Subcutaneous adipose tissue (tissue), 4 donors: ENCODE results near the gene CAPN5. TPM values are rescaled to one million over a fixed set of nuclear protein-coding genes. Genes with fewer than 3 reads are reported as not detected.

ENCODE experiments used
- total RNA-seq, 4 donors: library from RNA; depleted of rRNA; stranded (reverse); fragments of >200 nt; gene quantifications; one replicate each; pipeline ENCODE4 v1.1.0, GENCODE V29; 2016
- TF ChIP-seq, protein P1 (sequence below): fragments of 450-650 bp; IDR thresholded peaks from one replicate; pipeline ENCODE4 v1.5.1; 2016; ENCODE audit warnings: low read depth, mild to moderate bottlenecking, control low read depth, antibody characterized with exemption, moderate library complexity

Gene CAPN5
- total RNA-seq, 4 donors from 2014 or later: 2.4 to 10.5 (median 3.3) TPM

DNA sequence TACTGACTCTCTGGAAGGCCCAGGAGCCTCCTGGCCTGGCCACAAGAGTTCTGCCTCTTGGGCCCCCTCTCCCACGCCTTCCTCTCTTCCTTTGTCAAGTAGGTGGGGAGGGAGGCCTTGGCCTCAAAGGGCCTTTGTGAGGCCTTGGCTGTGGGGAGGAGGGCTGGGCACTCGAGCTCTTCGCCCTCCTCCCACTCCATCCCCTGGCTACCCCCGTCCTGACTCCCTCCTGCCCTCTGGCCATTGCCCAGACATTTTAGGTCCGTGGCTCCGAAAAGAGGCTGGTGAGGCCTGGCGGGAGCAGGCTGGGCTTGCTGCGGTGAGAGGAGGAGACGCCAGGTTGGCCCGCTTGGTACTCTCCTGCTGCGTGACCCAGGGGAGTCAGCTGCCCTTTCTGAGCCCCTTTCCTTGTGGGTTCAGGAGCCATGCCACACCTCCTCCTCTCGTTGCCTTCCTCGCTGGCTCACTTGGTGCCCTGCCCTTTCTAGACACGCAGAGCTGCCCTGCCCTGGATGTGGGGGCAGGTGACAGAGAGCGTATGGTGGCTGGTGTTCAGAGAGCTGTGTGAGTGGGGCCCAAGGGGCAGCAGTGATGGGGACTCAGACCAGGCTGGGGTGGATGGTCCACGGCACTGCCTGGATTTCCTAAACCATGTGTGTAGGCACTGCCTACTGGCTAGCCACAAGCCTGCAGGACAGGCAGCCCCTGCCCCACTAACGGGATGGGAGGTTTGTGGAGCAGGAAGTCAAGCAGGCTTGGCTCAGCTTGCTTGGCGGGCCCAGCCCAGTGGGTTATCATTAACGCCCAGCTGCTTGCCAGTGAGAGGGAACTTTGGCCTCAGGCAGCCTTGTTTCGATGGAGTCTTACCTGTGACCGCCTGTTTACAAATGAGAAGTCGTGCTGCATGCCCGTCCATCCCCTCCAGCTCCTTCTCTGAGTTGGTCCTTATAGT lies 20.0 kb downstream of the CAPN5 start:
- TF ChIP-seq, protein P1, sequence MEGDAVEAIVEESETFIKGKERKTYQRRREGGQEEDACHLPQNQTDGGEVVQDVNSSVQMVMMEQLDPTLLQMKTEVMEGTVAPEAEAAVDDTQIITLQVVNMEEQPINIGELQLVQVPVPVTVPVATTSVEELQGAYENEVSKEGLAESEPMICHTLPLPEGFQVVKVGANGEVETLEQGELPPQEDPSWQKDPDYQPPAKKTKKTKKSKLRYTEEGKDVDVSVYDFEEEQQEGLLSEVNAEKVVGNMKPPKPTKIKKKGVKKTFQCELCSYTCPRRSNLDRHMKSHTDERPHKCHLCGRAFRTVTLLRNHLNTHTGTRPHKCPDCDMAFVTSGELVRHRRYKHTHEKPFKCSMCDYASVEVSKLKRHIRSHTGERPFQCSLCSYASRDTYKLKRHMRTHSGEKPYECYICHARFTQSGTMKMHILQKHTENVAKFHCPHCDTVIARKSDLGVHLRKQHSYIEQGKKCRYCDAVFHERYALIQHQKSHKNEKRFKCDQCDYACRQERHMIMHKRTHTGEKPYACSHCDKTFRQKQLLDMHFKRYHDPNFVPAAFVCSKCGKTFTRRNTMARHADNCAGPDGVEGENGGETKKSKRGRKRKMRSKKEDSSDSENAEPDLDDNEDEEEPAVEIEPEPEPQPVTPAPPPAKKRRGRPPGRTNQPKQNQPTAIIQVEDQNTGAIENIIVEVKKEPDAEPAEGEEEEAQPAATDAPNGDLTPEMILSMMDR: no peak

DNA sequence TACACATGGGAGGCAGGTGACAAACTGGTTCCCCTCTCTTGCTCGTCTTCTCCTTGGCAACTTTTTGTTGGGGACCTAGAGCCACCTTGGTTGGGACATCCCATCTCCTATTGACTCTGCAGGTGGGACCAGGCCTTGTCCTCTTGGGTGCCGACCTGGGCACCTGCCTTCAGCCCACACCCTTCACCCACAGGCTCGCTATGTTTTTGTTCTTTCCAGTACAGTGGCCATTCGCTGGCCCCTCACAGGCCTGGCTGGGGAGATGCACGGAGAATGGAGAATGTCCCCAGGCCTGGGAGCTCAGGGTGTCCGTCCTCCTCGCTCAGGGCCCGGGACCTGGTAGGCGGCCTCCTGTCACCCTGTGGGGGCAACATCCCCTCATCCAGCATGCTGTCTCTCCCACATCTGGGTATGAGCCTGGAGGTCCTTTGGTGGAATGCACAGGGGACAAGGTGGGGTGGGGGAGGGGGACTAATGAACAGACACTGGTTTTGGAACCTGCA lies 21.0 kb downstream of the CAPN5 start:
- TF ChIP-seq, protein P1: no peak

DNA sequence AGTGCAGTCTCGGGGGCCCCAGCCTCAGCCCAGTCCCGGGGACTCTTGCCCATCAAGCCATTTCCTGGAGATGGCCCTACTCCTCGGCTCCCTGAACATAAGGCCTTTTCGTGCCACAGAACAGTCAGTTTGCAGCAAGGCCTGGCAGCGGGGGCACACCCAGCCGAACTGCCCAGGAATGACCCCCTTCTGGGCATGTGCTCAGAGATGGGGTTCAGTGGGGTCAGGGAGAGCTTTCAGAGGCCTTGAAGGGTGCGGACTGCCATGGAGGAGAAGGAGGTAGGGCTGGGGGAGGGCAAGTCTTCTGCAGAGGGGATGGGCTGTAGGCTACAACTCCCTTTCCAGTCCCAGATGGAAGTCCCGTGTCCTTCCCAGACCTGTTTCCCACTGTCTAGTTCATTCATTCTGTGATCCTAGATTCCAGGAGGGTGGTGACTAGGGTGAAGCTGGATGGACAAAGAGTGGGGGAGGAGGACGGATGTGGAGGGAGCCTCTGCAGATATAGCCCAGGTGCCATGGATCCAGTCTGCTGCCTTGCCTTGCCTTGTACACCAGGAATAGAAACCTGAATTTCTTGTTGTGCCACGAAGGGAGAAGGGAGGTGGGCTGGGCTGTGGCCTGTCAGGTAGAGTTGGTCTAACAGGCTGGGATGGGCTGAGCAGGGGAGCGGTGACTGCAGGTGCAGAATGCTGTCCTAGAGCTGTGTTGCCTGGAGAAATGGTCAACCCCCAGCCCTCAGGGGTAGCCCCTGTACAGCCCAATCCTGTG lies 21.6 kb downstream of the CAPN5 start:
- TF ChIP-seq, protein P1: no peak

DNA sequence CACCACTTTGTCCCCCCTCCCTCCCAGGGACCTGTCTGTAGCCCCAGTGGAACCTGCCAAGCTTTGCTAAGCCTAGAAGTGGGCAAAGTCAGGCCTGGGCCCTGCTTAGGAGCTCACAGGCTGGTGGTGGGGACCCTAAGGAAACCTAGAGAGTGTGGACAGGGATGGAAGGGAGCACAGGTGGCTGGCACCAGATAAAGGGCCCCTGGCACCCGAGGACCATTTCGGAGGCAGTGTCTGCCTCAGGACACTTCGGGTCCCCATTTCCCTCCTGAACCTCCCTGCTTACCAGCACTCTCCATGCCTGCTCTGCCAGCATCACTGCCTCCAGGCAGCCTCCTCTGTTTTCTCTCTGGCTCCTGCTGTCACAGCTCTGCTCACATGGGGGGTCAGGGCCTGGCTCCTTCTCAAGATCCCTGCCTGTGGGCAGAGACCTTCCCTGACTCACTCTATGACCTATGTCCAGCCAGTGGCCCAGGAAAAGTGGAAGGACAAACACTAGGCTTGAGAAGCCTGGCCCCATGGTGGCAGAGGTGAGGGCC lies 22.3 kb downstream of the CAPN5 start:
- TF ChIP-seq, protein P1: no peak

DNA sequence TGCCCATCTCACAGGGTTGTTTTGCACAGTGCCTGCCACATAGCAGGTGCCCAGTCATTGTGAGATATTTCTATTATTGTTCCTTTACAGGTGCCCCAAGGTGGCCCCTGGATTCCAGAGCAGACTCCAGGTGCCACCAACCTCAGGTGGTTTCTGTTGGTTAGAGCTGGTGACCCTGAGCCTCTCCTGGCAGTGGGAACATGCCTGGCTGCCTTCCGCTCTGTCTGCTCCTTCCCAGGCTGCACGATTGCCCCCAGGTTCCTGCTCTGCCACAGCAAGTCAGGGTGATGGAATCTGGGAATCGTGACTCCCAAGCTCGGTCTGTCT lies 23.2 kb downstream of the CAPN5 start:
- TF ChIP-seq, protein P1: no peak

DNA sequence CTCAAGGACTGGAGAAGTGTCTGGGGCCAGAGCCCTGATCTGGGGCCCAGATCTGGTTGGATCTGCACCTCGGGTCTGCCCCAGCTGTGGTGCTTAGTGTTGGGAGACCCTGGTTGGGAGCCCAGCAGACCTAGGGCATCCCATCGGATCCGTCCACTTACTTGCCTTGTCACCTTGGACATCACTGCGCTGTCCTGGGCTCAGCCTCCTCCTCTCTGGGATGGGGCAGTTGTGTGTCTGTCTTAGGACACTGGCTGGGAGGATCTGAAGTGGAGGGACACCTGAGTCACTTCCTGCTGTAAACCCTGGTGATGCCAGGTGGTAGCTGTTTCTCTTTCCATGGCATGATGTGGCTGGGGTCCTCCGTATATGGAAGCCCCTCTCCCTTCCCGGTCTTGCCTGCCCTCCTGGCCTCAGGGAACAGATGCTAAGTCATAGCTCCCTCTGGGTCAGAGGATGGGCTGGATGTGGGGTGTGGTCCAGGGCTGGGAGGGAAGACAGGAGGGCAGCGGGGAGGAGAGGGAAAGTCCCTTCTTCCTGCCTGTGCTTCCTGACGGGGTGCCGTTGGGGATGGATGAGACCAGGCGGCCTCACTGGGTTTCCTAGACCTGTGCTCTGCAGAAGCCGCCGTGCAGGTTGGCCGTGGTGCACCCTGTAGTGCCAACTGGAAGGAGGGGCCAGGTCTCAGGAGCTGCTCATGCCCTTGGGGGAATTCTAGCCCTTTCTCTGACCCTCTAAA lies 23.8 kb downstream of the CAPN5 start:
- TF ChIP-seq, protein P1: no peak
